Esophagus squamous epithelium (tissue), 4 donors: Measurements from ENCODE around the gene ALKBH3.

ENCODE experiments used
- POLR2A ChIP-seq, 4 donors: fragments of 450-650 bp; IDR thresholded peaks; one replicate each; pipeline ENCODE4 v1.6.1; 2017; ENCODE audit warnings: antibody characterized with exemption in 4 of 4, mild to moderate bottlenecking in 4 of 4, moderate library complexity in 3 of 4
- TF ChIP-seq, protein P1 (sequence below), 6 experiments: fragments of 450-650 bp in 4 of 6; fragments of 200-600 bp in 2 of 6; sonication (generic) in 2 of 6; IDR thresholded peaks; one replicate each; pipeline ENCODE4 v1.5.1; 2016 to 2019; ENCODE audit warnings: antibody characterized with exemption in 6 of 6, mild to moderate bottlenecking in 4 of 6, moderate library complexity in 4 of 6

DNA sequence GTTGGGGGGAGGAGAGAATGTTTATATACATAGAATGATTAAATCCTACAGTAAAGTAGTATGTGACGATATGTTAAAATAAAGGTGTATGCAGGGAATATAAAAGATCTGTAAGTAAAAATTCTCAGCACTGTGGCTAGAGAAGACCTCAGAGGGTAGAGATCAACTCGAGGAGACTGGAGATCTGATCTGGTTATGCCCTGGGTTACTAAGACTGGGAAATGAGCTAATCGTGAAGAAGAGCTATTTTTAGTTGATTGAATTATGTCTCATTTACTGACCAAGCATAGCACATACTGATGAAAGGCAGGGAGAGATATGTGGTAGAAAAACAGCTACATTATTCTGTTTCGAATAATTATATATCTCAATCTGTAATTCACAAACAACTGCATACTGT is 42.8 kb upstream of the ALKBH3 start:
- TF ChIP-seq, protein P1, sequence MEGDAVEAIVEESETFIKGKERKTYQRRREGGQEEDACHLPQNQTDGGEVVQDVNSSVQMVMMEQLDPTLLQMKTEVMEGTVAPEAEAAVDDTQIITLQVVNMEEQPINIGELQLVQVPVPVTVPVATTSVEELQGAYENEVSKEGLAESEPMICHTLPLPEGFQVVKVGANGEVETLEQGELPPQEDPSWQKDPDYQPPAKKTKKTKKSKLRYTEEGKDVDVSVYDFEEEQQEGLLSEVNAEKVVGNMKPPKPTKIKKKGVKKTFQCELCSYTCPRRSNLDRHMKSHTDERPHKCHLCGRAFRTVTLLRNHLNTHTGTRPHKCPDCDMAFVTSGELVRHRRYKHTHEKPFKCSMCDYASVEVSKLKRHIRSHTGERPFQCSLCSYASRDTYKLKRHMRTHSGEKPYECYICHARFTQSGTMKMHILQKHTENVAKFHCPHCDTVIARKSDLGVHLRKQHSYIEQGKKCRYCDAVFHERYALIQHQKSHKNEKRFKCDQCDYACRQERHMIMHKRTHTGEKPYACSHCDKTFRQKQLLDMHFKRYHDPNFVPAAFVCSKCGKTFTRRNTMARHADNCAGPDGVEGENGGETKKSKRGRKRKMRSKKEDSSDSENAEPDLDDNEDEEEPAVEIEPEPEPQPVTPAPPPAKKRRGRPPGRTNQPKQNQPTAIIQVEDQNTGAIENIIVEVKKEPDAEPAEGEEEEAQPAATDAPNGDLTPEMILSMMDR (IDR thresholded peaks at IDR 0.05), result no peak
- no peak for TF ChIP-seq POLR2A (IDR thresholded peaks at IDR 0.05)
